Measurements from ENCODE around the gene NKAIN4. TPM values are rescaled to one million over a fixed set of nuclear protein-coding genes. Genes with fewer than 3 reads are reported as not detected.
A peak's percentile ranks its signal among the peaks of the same experiment; 100 is the strongest.
"Not testable (repeated sequence)": the region's sequence is repeated elsewhere in the genome, so short reads cannot be mapped to it uniquely, and the experiment has no call there.

NKAIN4 gene
- total RNA-seq, 2 donors from 2014 or later = not detected

GRCh38 chr20:63222541-63222940 lies 31.7 kb downstream of the NKAIN4 start:
- DNase-seq (ENCODE audit: low spot score in 2 of 2) (no peak), ATAC-seq (no peak)
- no peaks in the 10 kb centered on the region for H3K9me3 Mint-ChIP-seq
- no peak overlapping the region for H3K27ac Mint-ChIP-seq
- no peaks in the 10 kb centered on the region for H3K36me3 Mint-ChIP-seq

- not testable (repeated sequence) for H3K27ac Mint-ChIP-seq; ATAC-seq; H3K9me3 Mint-ChIP-seq; H3K36me3 Mint-ChIP-seq; DNase-seq (ENCODE audit: low spot score in 2 of 2)
Measured at GRCh38 chr20:63221400-63222053, 32.7 kb downstream of the NKAIN4 start.

- ATAC-seq = no peak
- no peak for DNase-seq (ENCODE audit: low spot score in 2 of 2)
- no peaks in the 10 kb centered on the region for H3K9me3 Mint-ChIP-seq
- H3K27ac Mint-ChIP-seq = no peak overlapping the region
- no peaks in the 10 kb centered on the region for H3K36me3 Mint-ChIP-seq
Measured at GRCh38 chr20:63220696-63221399, 33.4 kb downstream of the NKAIN4 start.

GRCh38 chr20:63219866-63220521 lies 34.3 kb downstream of the NKAIN4 start:
- DNase-seq (ENCODE audit: low spot score in 2 of 2) (no peak), ATAC-seq (no peak)
- Mint-ChIP-seq H3K27ac (peak overlapping the region in 1 of 2 donors; percentile 51), H3K9me3 (no peaks in the 10 kb centered on the region), H3K36me3 (peaks cover 5% of the 10 kb centered on the region in 2 donors)

GRCh38 chr20:63219447-63219821 lies 34.8 kb downstream of the NKAIN4 start:
- Mint-ChIP-seq H3K27ac (no peak overlapping the region), H3K36me3 (peaks cover 10 to 11% of the 10 kb centered on the region in 2 donors), H3K9me3 (no peaks in the 10 kb centered on the region)
- ATAC-seq (no peak), DNase-seq (ENCODE audit: low spot score in 2 of 2) (no peak)

- H3K27ac Mint-ChIP-seq = peak overlapping the region; percentile 20 to 29
- no peak for DNase-seq (ENCODE audit: low spot score in 2 of 2)
- ATAC-seq = no peak
- peaks cover 16 to 17% of the 10 kb centered on the region in 2 donors for H3K36me3 Mint-ChIP-seq
- no peaks in the 10 kb centered on the region for H3K9me3 Mint-ChIP-seq
Measured at GRCh38 chr20:63218701-63219446, 35.4 kb downstream of the NKAIN4 start.

GRCh38 chr20:63217706-63218105 lies 36.6 kb downstream of the NKAIN4 start:
- no peak for DNase-seq (ENCODE audit: low spot score in 2 of 2)

GRCh38 chr20:63216849-63217471 lies 37.3 kb downstream of the NKAIN4 start:
- Mint-ChIP-seq H3K27ac (peak overlapping the region; percentile 86 to 91), H3K9me3 (no peaks in the 10 kb centered on the region), H3K36me3 (peaks cover 22 to 32% of the 10 kb centered on the region in 2 donors)
- ATAC-seq = no peak
- DNase-seq (ENCODE audit: low spot score in 2 of 2) = no peak

More at GRCh38 chr20:63217706-63218105, 36.6 kb downstream of the NKAIN4 start:
- no peak for ATAC-seq
- Mint-ChIP-seq H3K27ac (peak overlapping the region in 1 of 2 donors; percentile 86), H3K9me3 (no peaks in the 10 kb centered on the region), H3K36me3 (peaks cover 22 to 28% of the 10 kb centered on the region in 2 donors)

- ATAC-seq = peak; percentile 89 to 96
- peak; percentile 96 to 99 for DNase-seq (ENCODE audit: low spot score in 2 of 2)
- Mint-ChIP-seq H3K9me3 (no peaks in the 10 kb centered on the region), H3K36me3 (peaks cover 22 to 32% of the 10 kb centered on the region in 2 donors), H3K27ac (peak within 1 kb of the TSS; percentile 88 to 99)
Measured at GRCh38 chr20:63216041-63216848, 38.0 kb downstream of the NKAIN4 start, which contains the start of gene YTHDF1. YTHDF1 (minus strand) TSS chr20:63216131; CDS start chr20:63215892, 239 bp downstream.

GRCh38 chr20:63215101-63216040 lies 38.9 kb downstream of the NKAIN4 start:
- no peak for ATAC-seq

GRCh38 chr20:63214514-63214913 lies 39.7 kb downstream of the NKAIN4 start:
- H3K9me3 Mint-ChIP-seq = no peaks in the 10 kb centered on the region
- no peak for DNase-seq (ENCODE audit: low spot score in 2 of 2)
- H3K36me3 Mint-ChIP-seq = peaks cover 22 to 32% of the 10 kb centered on the region in 2 donors
- ATAC-seq = no peak
- H3K27ac Mint-ChIP-seq = peak overlapping the region; percentile 88 to 96

More at GRCh38 chr20:63215101-63216040, 38.9 kb downstream of the NKAIN4 start:
- DNase-seq (ENCODE audit: low spot score in 2 of 2) = no peak
- peaks cover 22 to 32% of the 10 kb centered on the region in 2 donors for H3K36me3 Mint-ChIP-seq
- H3K9me3 Mint-ChIP-seq = no peaks in the 10 kb centered on the region
- H3K27ac Mint-ChIP-seq = peak overlapping the region; percentile 88 to 99

- Mint-ChIP-seq H3K36me3 (peaks cover 22 to 36% of the 10 kb centered on the region in 2 donors), H3K27ac (peak overlapping the region; percentile 59 to 66), H3K9me3 (no peaks in the 10 kb centered on the region)
- ATAC-seq (no peak), DNase-seq (ENCODE audit: low spot score in 2 of 2) (no peak)
Measured at GRCh38 chr20:63212792-63213191, 41.5 kb downstream of the NKAIN4 start.

GRCh38 chr20:63212393-63212730 lies 41.9 kb downstream of the NKAIN4 start:
- Mint-ChIP-seq H3K27ac (peak overlapping the region in 1 of 2 donors; percentile 59), H3K36me3 (peaks cover 22 to 36% of the 10 kb centered on the region in 2 donors), H3K9me3 (no peaks in the 10 kb centered on the region)
- ATAC-seq (no peak), DNase-seq (ENCODE audit: low spot score in 2 of 2) (no peak)

- peak overlapping the region in 1 of 2 donors; percentile 81 for H3K27ac Mint-ChIP-seq
- no peak for DNase-seq (ENCODE audit: low spot score in 2 of 2)
- no peaks in the 10 kb centered on the region for H3K9me3 Mint-ChIP-seq
- H3K36me3 Mint-ChIP-seq = peaks cover 18 to 32% of the 10 kb centered on the region in 2 donors
- ATAC-seq = no peak
Measured at GRCh38 chr20:63210011-63210605, 44.2 kb downstream of the NKAIN4 start.
